HEK293 (cell line): ENCODE measurements around the gene RETREG2.

Source experiments
- CTCF ChIP-seq: fragments of 450-650 bp; formaldehyde crosslinking; IDR thresholded peaks from 2 replicates; pipeline ENCODE4 v1.5.1; 2016; ENCODE audit warnings: missing biosample characterization, missing genetic modification characterization
- TRIM28 ChIP-seq: IDR thresholded peaks from 2 replicates; pipeline ENCODE4 v1.6.1; 2011; ENCODE audit warnings: low read length, control low read depth, borderline replicate concordance
- ZNF423 ChIP-seq: fragments of 450-650 bp; formaldehyde crosslinking; IDR thresholded peaks from 2 replicates; pipeline ENCODE4 v1.5.1; 2016; ENCODE audit warnings: missing biosample characterization, missing genetic modification characterization

- TF ChIP-seq TRIM28 (no peak), ZNF423 (tag by site-specific recombination) (no peak), CTCF (tag by site-specific recombination) (no peak)
These were observed 4.5 kb downstream of the RETREG2 start for GRCh38 chr2:219182331-219183150.
